Erythroblast (primary cell): ENCODE results near the gene MAD1L1.

Experiments used
- GATA1 ChIP-seq: IDR thresholded peaks from 2 replicates; pipeline ENCODE4 v1.6.1; 2011; ENCODE audit warnings: low read depth, mild to moderate bottlenecking, control low read depth, low read length, moderate library complexity
- POLR2A ChIP-seq: IDR thresholded peaks from 2 replicates; pipeline ENCODE4 v1.6.1; 2011; ENCODE audit warnings: mild to moderate bottlenecking, low read length

DNA sequence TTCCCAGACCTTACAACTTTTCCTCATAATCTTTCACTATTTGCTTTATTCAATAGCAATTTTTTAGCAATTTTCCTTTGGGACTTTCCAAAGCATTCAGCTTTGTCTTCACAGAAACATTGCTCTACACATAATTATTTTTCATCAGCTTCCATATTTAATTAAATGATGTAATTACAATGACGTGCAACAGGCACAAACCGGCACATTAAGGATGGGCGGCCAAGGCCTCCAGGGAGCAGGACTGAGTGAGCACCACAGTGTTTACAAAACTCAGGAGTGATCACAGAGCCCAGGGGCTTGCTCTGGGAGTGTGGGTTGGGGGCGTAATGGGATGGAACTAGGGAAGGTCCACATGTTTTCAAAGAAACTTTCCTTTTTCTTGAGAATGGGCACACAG is 69.8 kb downstream of the MAD1L1 start:
- TF ChIP-seq POLR2A, result no peak
- no peak for TF ChIP-seq GATA1
